RWPE1 (cell line): Measurements from ENCODE around the gene TRIML2.

Source experiments
- CTCF ChIA-PET: fragments of 350-600 bp; sonication (Branson Sonifier 250); formaldehyde crosslinking; extraction: SDS; loops from one replicate; lab custom pipeline; 2021; lab: Yijun Ruan, JAX
- POLR2A ChIA-PET: fragments of 400-600 bp; formaldehyde crosslinking; extraction: SDS; loops from one replicate; lab custom pipeline; 2020; ENCODE audit warnings: antibody characterized with exemption; ENCODE audit not compliant: low non-redundant PET; lab: Yijun Ruan, JAX
- DNase-seq: peaks from one replicate; pipeline ENCODE4 v3.0.0; 2012; ENCODE audit warnings: low spot score
- H3K27ac ChIP-seq: fragments of 450-650 bp; 2 replicates; pipeline ENCODE4 v1.5.1; 2017
- TF ChIP-seq, protein P1 (sequence below): fragments of 450-650 bp; conservative IDR thresholded peaks from 2 replicates; pipeline ENCODE4 v1.5.1; 2017; ENCODE audit warnings: low read depth, mild to moderate bottlenecking

Gene TRIML2

DNA sequence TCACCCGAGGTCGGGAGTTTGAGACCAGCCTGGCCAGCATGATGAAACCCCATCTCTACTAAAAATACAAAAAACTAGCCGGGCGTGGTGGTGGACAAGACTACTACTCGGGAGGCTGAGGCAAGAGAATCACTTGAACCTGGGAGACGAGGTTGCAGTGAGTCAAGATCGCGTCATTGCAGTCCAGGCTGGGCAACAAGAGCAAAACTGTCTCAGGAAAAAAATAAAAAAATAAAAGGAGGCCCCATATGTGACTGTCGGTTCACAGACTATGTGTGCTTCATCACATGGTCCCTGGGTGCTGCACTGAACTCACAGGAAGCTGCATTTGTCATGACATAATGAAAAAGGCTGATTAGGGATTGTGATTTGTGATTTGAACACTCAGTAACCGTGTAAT is 36.2 kb upstream of the TRIML2 start:
- TF ChIP-seq, protein P1, sequence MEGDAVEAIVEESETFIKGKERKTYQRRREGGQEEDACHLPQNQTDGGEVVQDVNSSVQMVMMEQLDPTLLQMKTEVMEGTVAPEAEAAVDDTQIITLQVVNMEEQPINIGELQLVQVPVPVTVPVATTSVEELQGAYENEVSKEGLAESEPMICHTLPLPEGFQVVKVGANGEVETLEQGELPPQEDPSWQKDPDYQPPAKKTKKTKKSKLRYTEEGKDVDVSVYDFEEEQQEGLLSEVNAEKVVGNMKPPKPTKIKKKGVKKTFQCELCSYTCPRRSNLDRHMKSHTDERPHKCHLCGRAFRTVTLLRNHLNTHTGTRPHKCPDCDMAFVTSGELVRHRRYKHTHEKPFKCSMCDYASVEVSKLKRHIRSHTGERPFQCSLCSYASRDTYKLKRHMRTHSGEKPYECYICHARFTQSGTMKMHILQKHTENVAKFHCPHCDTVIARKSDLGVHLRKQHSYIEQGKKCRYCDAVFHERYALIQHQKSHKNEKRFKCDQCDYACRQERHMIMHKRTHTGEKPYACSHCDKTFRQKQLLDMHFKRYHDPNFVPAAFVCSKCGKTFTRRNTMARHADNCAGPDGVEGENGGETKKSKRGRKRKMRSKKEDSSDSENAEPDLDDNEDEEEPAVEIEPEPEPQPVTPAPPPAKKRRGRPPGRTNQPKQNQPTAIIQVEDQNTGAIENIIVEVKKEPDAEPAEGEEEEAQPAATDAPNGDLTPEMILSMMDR, result no peak
- ChIA-PET CTCF (no interaction called here), POLR2A (no interaction called here)
- peak; percentile 11 for DNase-seq
- H3K27ac ChIP-seq, result no peak overlapping the region

DNA sequence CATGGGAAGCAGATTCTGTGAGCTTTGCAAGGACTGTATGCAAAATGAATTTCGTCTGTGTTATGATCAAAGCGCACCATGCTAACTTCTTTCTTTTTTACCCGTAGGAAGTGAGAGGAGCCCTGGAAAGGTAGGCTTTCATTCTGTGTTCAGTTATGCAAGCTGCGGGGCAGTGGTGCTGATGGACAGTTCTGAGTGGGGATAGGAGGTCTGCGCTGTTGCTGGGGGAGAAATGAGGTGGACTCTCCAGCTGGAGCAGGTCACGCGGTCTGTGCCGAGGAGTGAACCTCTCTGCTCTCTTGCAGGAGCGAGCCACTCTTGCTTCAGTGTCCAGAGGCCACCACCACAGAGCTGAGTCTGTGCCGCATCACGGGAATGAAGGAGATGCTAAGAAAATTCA is 34.3 kb upstream of the TRIML2 start:
- TF ChIP-seq, protein P1, result no peak
- ChIA-PET CTCF (no interaction called here), POLR2A (no interaction called here)
- H3K27ac ChIP-seq, result no peak overlapping the region
- DNase-seq, result no peak

DNA sequence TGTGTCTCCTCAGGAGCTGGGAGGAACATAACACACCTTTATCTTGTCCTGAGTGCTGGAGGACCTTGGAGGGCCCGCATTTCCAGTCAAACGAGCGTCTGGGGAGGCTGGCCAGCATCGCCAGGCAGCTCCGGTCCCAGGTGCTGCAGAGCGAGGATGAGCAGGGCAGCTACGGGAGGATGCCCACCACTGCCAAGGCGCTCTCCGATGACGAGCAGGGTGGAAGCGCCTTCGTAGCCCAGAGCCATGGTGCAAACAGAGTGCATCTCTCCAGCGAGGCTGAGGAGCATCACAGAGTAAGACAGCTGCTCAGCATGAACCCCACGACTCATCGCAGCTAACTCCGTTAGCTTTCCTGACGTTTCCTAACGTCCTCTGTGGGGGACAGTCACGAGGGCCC is 30.3 kb upstream of the TRIML2 start:
- TF ChIP-seq, protein P1, result no peak
- CTCF ChIA-PET, result interaction anchor here (0.6 kb wide), 1 partner anchor 56 kb away, joined by 3 read pairs; no protein-coding TSS in a partner anchor
- H3K27ac ChIP-seq, result no peak overlapping the region
- POLR2A ChIA-PET, result no interaction called here
- no peak for DNase-seq

DNA sequence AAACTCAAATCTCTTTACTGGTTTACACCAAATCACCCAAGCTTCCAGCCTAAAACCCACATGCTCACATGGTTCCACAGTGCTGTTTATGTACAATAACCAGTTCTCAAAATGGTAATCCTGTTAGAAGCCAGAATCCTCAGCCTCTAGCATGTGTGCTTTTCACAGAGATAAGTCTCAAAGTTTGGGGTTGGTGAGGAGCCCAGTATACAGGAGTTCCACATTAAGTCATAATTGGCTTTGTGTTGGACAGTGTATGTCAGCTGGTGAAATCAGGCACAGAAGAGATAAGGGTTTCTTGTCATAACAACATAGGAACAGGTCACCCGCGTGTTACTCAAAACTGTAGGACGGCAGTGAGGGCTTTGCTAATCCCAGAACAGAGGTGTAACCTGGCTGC is 29.7 kb upstream of the TRIML2 start, which contains the start of gene TRIML1:
TRIML1 (plus strand) TSS at position 301 of the 400 bp plus-strand sequence. CDS start 118 bp downstream, outside the sequence.
- CTCF ChIA-PET, result interaction anchor here (0.6 kb wide), 2 partner anchors 10 to 822 kb away, joined by 3 to 4 read pairs; no protein-coding TSS in a partner anchor

DNA sequence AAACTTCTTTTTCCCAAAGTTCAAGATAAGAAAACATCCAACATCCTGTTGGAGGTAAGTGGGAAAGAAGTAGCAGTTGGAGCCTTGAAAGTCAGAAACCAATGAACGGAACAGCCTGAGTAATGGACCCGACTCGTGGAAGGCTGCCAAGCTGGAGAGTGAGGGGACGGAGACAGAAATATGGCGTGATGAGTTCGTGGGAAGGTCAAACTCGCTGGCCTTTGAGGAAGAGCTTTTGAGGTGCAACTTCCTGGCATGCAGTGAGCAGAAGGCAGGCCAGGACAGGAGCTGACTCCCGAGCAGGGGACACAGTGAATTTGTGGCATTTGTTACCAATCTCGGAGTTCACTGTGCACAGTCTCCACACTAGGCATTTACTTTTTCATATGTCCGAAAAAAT is 28.8 kb upstream of the TRIML2 start:
- ChIA-PET POLR2A (interaction anchor here (0.6 kb wide), 1 partner anchor 111 kb away, joined by 3 read pairs; no protein-coding TSS in a partner anchor), CTCF (no interaction called here)
- no peak overlapping the region for H3K27ac ChIP-seq
- no peak for DNase-seq
- TF ChIP-seq, protein P1, result no peak

More for the DNA sequence above, 29.7 kb upstream of the TRIML2 start, which contains the start of gene TRIML1:
- no peak for DNase-seq
- TF ChIP-seq, protein P1, result no peak
- H3K27ac ChIP-seq, result no peak within 1 kb of the TSS
- POLR2A ChIA-PET, result no interaction called here

DNA sequence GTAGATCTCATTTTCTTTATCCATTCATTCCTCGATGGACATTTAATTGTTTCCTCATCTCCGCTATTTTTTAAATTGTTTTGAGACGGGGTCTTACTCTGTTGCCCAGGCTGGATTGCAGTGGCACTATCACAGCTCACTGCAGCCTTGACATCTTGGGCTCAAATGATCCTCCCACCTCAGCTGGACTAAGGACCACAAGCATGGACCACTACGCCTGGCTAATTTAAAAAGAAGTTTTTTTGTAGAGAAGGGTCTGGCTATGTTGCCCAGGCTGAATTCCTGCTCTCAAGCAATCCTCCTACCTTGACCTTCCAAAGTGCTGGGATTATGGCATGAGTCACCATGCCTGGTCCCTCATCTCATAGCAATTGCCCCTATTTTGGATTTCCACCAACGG is 22.8 kb upstream of the TRIML2 start:
- ChIA-PET POLR2A (no interaction called here), CTCF (no interaction called here)
- no peak for DNase-seq
- TF ChIP-seq, protein P1, result no peak
- H3K27ac ChIP-seq, result no peak overlapping the region
